OCI-LY7 (cell line): ENCODE data around the gene CCDC170. TPM values are rescaled to one million over a fixed set of nuclear protein-coding genes. Genes with fewer than 3 reads are reported as not detected.

Source experiments
- BruUV-seq: library from RNA; stranded (reverse); fragments of 400-500 nt; replicated peaks from 2 replicates; lab custom pipeline; 2021; lab: Mats Ljungman, UMichigan
- CTCF ChIA-PET: fragments of 300-600 bp; sonication (Branson Sonifier 250); formaldehyde crosslinking; loops from one replicate; lab custom pipeline; 2022; ENCODE audit warnings: antibody characterized with exemption; ENCODE audit not compliant: unreplicated experiment; lab: Charles Lee
- POLR2A ChIA-PET: fragments of 300-600 bp; sonication (Branson Sonifier 250); formaldehyde crosslinking; loops from one replicate; lab custom pipeline; 2022; ENCODE audit warnings: antibody characterized with exemption; lab: Charles Lee
- DNase-seq: peaks from one replicate; pipeline ENCODE4 v3.0.0-alpha.2; 2015; ENCODE audit warnings: low spot score
- H2AFZ ChIP-seq: fragments of 200-600 bp; sonication (generic), shearing (Covaris generic); 2 replicates; pipeline ENCODE4 v1.6.1; 2014; ENCODE audit warnings: mild to moderate bottlenecking, antibody characterized with exemption, low read length, moderate library complexity
- H3K27ac ChIP-seq: fragments of 200-600 bp; sonication (generic); 2 replicates; pipeline ENCODE4 v1.5.1; 2014; ENCODE audit warnings: mixed run types, low read depth, mild to moderate bottlenecking, moderate library complexity, low read length, inconsistent platforms; ENCODE audit not compliant: poor library complexity, severe bottlenecking
- H3K36me3 ChIP-seq: fragments of 200-600 bp; sonication (generic); 2 replicates; pipeline ENCODE4 v1.6.1; 2014; ENCODE audit warnings: mild to moderate bottlenecking, antibody characterized with exemption, low read length, moderate library complexity, mixed read lengths; ENCODE audit not compliant: insufficient read depth
- H3K4me1 ChIP-seq: fragments of 200-600 bp; sonication (generic); 2 replicates; pipeline ENCODE4 v1.5.1; 2014; ENCODE audit warnings: mild to moderate bottlenecking, low read length; ENCODE audit not compliant: insufficient read depth, poor library complexity, severe bottlenecking
- H3K4me2 ChIP-seq: fragments of 200-600 bp; sonication (generic); 2 replicates; pipeline ENCODE4 v1.6.1; 2014; ENCODE audit warnings: mild to moderate bottlenecking, low read length
- H3K4me3 ChIP-seq: fragments of 200-600 bp; sonication (generic); 2 replicates; pipeline ENCODE4 v1.5.1; 2014; ENCODE audit warnings: mild to moderate bottlenecking, low read depth, low read length; ENCODE audit not compliant: poor library complexity, severe bottlenecking
- H3K79me2 ChIP-seq: fragments of 200-600 bp; sonication (generic); 2 replicates; pipeline ENCODE4 v1.6.1; 2016; ENCODE audit warnings: low read depth, mild to moderate bottlenecking, low read length, moderate library complexity, mixed read lengths; ENCODE audit not compliant: insufficient read depth
- H3K9me2 ChIP-seq: fragments of 200-600 bp; sonication (generic); 2 replicates; pipeline ENCODE4 v1.6.1; 2016; ENCODE audit warnings: mild to moderate bottlenecking, low read length, mixed read lengths; ENCODE audit not compliant: insufficient read depth
- H3K9me3 ChIP-seq: fragments of 200-600 bp; sonication (generic); 2 replicates; pipeline ENCODE4 v1.6.1; 2014; ENCODE audit warnings: mild to moderate bottlenecking, mixed run types, low read length, mixed read lengths
- H4K20me1 ChIP-seq: fragments of 200-600 bp; sonication (generic); 2 replicates; pipeline ENCODE4 v1.6.1; 2014; ENCODE audit warnings: mild to moderate bottlenecking, antibody characterized with exemption, low read length, moderate library complexity, mixed read lengths; ENCODE audit not compliant: insufficient read depth
- CTCF ChIP-seq: fragments of 200-600 bp; sonication (generic); conservative IDR thresholded peaks from 2 replicates; pipeline ENCODE4 v1.5.1; 2014; ENCODE audit warnings: mild to moderate bottlenecking, antibody characterized with exemption, low read length, moderate library complexity, mixed read lengths
- EZH2phosphoT487 ChIP-seq: fragments of 200-600 bp; sonication (generic); IDR thresholded peaks from 2 replicates; pipeline ENCODE4 v1.6.1; 2018; ENCODE audit warnings: low read depth, borderline replicate concordance, mild to moderate bottlenecking, mixed run types, antibody characterized with exemption, low read length, moderate library complexity, mixed read lengths
- intact Hi-C: fragments of 100-400 bp; cut with micrococcal nuclease; formaldehyde crosslinking; loops from one replicate; pipeline ENCODE4 v1.10.0; 2022; ENCODE audit not compliant: unreplicated experiment
- total RNA-seq, 2 experiments: library from RNA; depleted of rRNA in 1 of 2; stranded (reverse); fragments of >200 nt in 1 of 2; shearing (Covaris generic) in 1 of 2; gene quantifications; 2 replicates each; pipeline ENCODE4 v1.2.3, GENCODE V29; 2014 to 2022

The CCDC170 gene
- total RNA-seq, 2 experiments from 2014 or later = not detected

- no peaks in the 10 kb centered on the region for H3K36me3 ChIP-seq
- TF ChIP-seq CTCF = no peak
- TF ChIP-seq EZH2phosphoT487 = no peak
- no peaks in the 10 kb centered on the region for H3K79me2 ChIP-seq
- H2AFZ ChIP-seq = peak overlapping the region; percentile 60; the same call in 1 of the 2 replicates
- no peaks in the 10 kb centered on the region for H4K20me1 ChIP-seq
- no TSS peak for BruUV-seq
- no peak for DNase-seq
- no peak overlapping the region for H3K27ac ChIP-seq
- no peaks in the 10 kb centered on the region for H3K4me1 ChIP-seq
- POLR2A ChIA-PET = interaction anchor here (0.7 to 1.1 kb wide), 2 partner anchors 24 to 1235 kb away, joined by 6 to 14 read pairs; no protein-coding TSS in a partner anchor
- intact Hi-C loops = no loop called here
- peak overlapping the region; percentile 64 for H3K4me3 ChIP-seq
- peak overlapping the region; percentile 64 for H3K4me2 ChIP-seq
- H3K9me2 ChIP-seq = no peaks in the 10 kb centered on the region
- H3K9me3 ChIP-seq = no peaks in the 10 kb centered on the region
- CTCF ChIA-PET = no interaction called here
Measured at GRCh38 chr6:151493161-151493803, 535 bp upstream of the CCDC170 start.

- Histone ChIP-seq H2AFZ (peak overlapping the region; percentile 60; the same call in 1 of the 2 replicates), H3K36me3 (no peaks in the 10 kb centered on the region), H3K27ac (no peak overlapping the region), H3K4me1 (no peaks in the 10 kb centered on the region), H3K79me2 (no peaks in the 10 kb centered on the region), H3K9me3 (no peaks in the 10 kb centered on the region), H4K20me1 (no peaks in the 10 kb centered on the region), H3K9me2 (no peaks in the 10 kb centered on the region), H3K4me3 (peak overlapping the region; percentile 64), H3K4me2 (peak overlapping the region; percentile 64)
- TF ChIP-seq CTCF = no peak
- no peak for TF ChIP-seq EZH2phosphoT487
- ChIA-PET POLR2A (interaction anchor here (1.0 kb wide), 1 partner anchor 12 kb away, joined by 3 read pairs; no protein-coding TSS in a partner anchor), CTCF (no interaction called here)
- DNase-seq = peak; percentile 8
- BruUV-seq = no TSS peak
- intact Hi-C loops = no loop called here
Measured at GRCh38 chr6:151494235-151494935, 568 bp downstream of the CCDC170 start.

GRCh38 chr6:151494936-151495320, 1.1 kb downstream of the CCDC170 start:
- intact Hi-C loops = no loop called here
- BruUV-seq = no TSS peak
- Histone ChIP-seq H3K27ac (no peak overlapping the region), H4K20me1 (no peaks in the 10 kb centered on the region), H3K4me2 (peak overlapping the region; percentile 64; the same call in 1 of the 2 replicates), H3K36me3 (no peaks in the 10 kb centered on the region), H3K79me2 (no peaks in the 10 kb centered on the region), H3K4me1 (no peaks in the 10 kb centered on the region), H3K9me2 (no peaks in the 10 kb centered on the region), H3K9me3 (no peaks in the 10 kb centered on the region), H2AFZ (no peak overlapping the region), H3K4me3 (peak overlapping the region; percentile 64)
- CTCF ChIA-PET = no interaction called here
- POLR2A ChIA-PET = interaction anchor here (1.0 kb wide), 1 partner anchor 13 kb away, joined by 3 read pairs; no protein-coding TSS in a partner anchor
- TF ChIP-seq CTCF (no peak), EZH2phosphoT487 (no peak)
- no peak for DNase-seq
